Activated naive CD4-positive, alpha-beta T cell treated with anti-CD3 and anti-CD28 coated beads, Interleukin-2, amount 10 ng/mL, durations not matched to agents 7 days and 5 days (primary cell): Measurements from ENCODE around the gene FOXA1.
"Not testable (repeated sequence)": the region's sequence is repeated elsewhere in the genome, so short reads cannot be mapped to it uniquely, and the experiment has no call there.

Source experiments
- CTCF ChIA-PET: fragments of 350-600 bp; sonication (Branson Sonifier 250); formaldehyde crosslinking; loops from one replicate; lab custom pipeline; 2021; ENCODE audit warnings: antibody characterized with exemption; lab: Charles Lee
- DNase-seq: peaks from one replicate; pipeline ENCODE4 v3.0.0-alpha.2; 2020
- H3K27ac Mint-ChIP-seq: one replicate; pipeline ENCODE4 v1.8.0; 2021; ENCODE audit warnings: mild to moderate bottlenecking, moderate library complexity, mixed read lengths
- H3K27me3 Mint-ChIP-seq: one replicate; pipeline ENCODE4 v1.8.0; 2021; ENCODE audit warnings: mild to moderate bottlenecking, mixed read lengths
- H3K36me3 Mint-ChIP-seq: one replicate; pipeline ENCODE4 v1.8.0; 2021; ENCODE audit warnings: mixed read lengths
- H3K4me1 Mint-ChIP-seq: one replicate; pipeline ENCODE4 v1.8.0; 2021; ENCODE audit warnings: mixed read lengths
- H3K4me3 Mint-ChIP-seq: one replicate; pipeline ENCODE4 v1.8.0; 2021; ENCODE audit warnings: mild to moderate bottlenecking, moderate library complexity, mixed read lengths
- H3K9me3 Mint-ChIP-seq: one replicate; pipeline ENCODE4 v1.8.0; 2021; ENCODE audit warnings: mixed read lengths

Gene FOXA1

GRCh38 chr14:37566811-37567371 lies 28.2 kb downstream of the FOXA1 start:
- H3K27me3 Mint-ChIP-seq = no peaks in the 10 kb centered on the region
- no peak for DNase-seq
- no peaks in the 10 kb centered on the region for H3K9me3 Mint-ChIP-seq
- no peak overlapping the region for H3K27ac Mint-ChIP-seq
- CTCF ChIA-PET = no interaction called here
- H3K36me3 Mint-ChIP-seq = no peaks in the 10 kb centered on the region
- H3K4me3 Mint-ChIP-seq = no peak overlapping the region
- no peaks in the 10 kb centered on the region for H3K4me1 Mint-ChIP-seq

- no peak overlapping the region for H3K27ac Mint-ChIP-seq
- no peak overlapping the region for H3K4me3 Mint-ChIP-seq
- H3K27me3 Mint-ChIP-seq = no peaks in the 10 kb centered on the region
- H3K36me3 Mint-ChIP-seq = no peaks in the 10 kb centered on the region
- H3K4me1 Mint-ChIP-seq = no peaks in the 10 kb centered on the region
- no peaks in the 10 kb centered on the region for H3K9me3 Mint-ChIP-seq
- CTCF ChIA-PET = no interaction called here
- DNase-seq = no peak
These were observed 29.5 kb downstream of the FOXA1 start for GRCh38 chr14:37565550-37565949.

- no peaks in the 10 kb centered on the region for H3K4me1 Mint-ChIP-seq
- H3K4me3 Mint-ChIP-seq = no peak overlapping the region
- H3K9me3 Mint-ChIP-seq = no peaks in the 10 kb centered on the region
- H3K27ac Mint-ChIP-seq = no peak overlapping the region
- H3K27me3 Mint-ChIP-seq = no peaks in the 10 kb centered on the region
- no peak for DNase-seq
- no peaks in the 10 kb centered on the region for H3K36me3 Mint-ChIP-seq
- CTCF ChIA-PET = no interaction called here
These were observed 31.9 kb downstream of the FOXA1 start for GRCh38 chr14:37563189-37563588.

GRCh38 chr14:37559386-37559785 lies 35.7 kb downstream of the FOXA1 start:
- CTCF ChIA-PET = no interaction called here
- Mint-ChIP-seq H3K4me1 (no peaks in the 10 kb centered on the region), H3K27ac (no peak overlapping the region), H3K9me3 (peaks cover 4% of the 10 kb centered on the region), H3K36me3 (peaks cover 2% of the 10 kb centered on the region), H3K27me3 (no peaks in the 10 kb centered on the region), H3K4me3 (no peak overlapping the region)
- no peak for DNase-seq

GRCh38 chr14:37558740-37559139 lies 36.3 kb downstream of the FOXA1 start:
- no peak overlapping the region for H3K27ac Mint-ChIP-seq
- no peaks in the 10 kb centered on the region for H3K27me3 Mint-ChIP-seq
- peaks cover 8% of the 10 kb centered on the region for H3K9me3 Mint-ChIP-seq
- CTCF ChIA-PET = no interaction called here
- H3K4me3 Mint-ChIP-seq = no peak overlapping the region
- H3K4me1 Mint-ChIP-seq = no peaks in the 10 kb centered on the region
- DNase-seq = no peak
- H3K36me3 Mint-ChIP-seq = peaks cover 2% of the 10 kb centered on the region

- DNase-seq, H3K27ac Mint-ChIP-seq, H3K4me1 Mint-ChIP-seq, H3K4me3 Mint-ChIP-seq, H3K27me3 Mint-ChIP-seq, CTCF ChIA-PET, H3K36me3 Mint-ChIP-seq: not testable (repeated sequence)
- H3K9me3 Mint-ChIP-seq = peaks cover 12% of the 10 kb centered on the region
These were observed 39.5 kb downstream of the FOXA1 start for GRCh38 chr14:37555596-37555995.

- no peak overlapping the region for H3K27ac Mint-ChIP-seq
- H3K9me3 Mint-ChIP-seq = peaks cover 12% of the 10 kb centered on the region
- CTCF ChIA-PET = no interaction called here
- H3K36me3 Mint-ChIP-seq = peaks cover 2% of the 10 kb centered on the region
- no peak for DNase-seq
- no peak overlapping the region for H3K4me3 Mint-ChIP-seq
- H3K4me1 Mint-ChIP-seq = no peaks in the 10 kb centered on the region
- no peaks in the 10 kb centered on the region for H3K27me3 Mint-ChIP-seq
These were observed 41.0 kb downstream of the FOXA1 start for GRCh38 chr14:37553935-37554550.

- no peaks in the 10 kb centered on the region for H3K36me3 Mint-ChIP-seq
These were observed 43.9 kb downstream of the FOXA1 start for GRCh38 chr14:37551119-37551518.

GRCh38 chr14:37550511-37550910 lies 44.5 kb downstream of the FOXA1 start:
- no peak overlapping the region for H3K4me3 Mint-ChIP-seq
- no peaks in the 10 kb centered on the region for H3K36me3 Mint-ChIP-seq
- no peaks in the 10 kb centered on the region for H3K27me3 Mint-ChIP-seq
- CTCF ChIA-PET = no interaction called here
- peaks cover 8% of the 10 kb centered on the region for H3K9me3 Mint-ChIP-seq
- DNase-seq = no peak
- no peaks in the 10 kb centered on the region for H3K4me1 Mint-ChIP-seq
- H3K27ac Mint-ChIP-seq = no peak overlapping the region

More at GRCh38 chr14:37551119-37551518, 43.9 kb downstream of the FOXA1 start:
- CTCF ChIA-PET = no interaction called here
- Mint-ChIP-seq H3K9me3 (peaks cover 8% of the 10 kb centered on the region), H3K4me1 (no peaks in the 10 kb centered on the region), H3K27ac (no peak overlapping the region), H3K4me3 (no peak overlapping the region), H3K27me3 (no peaks in the 10 kb centered on the region)
- no peak for DNase-seq

GRCh38 chr14:37546621-37547447 lies 48.2 kb downstream of the FOXA1 start:
- Mint-ChIP-seq H3K27me3 (no peaks in the 10 kb centered on the region), H3K9me3 (no peaks in the 10 kb centered on the region), H3K27ac (no peak overlapping the region), H3K4me1 (no peaks in the 10 kb centered on the region), H3K4me3 (no peak overlapping the region), H3K36me3 (no peaks in the 10 kb centered on the region)
- DNase-seq = no peak
- CTCF ChIA-PET = no interaction called here

- H3K9me3 Mint-ChIP-seq = no peaks in the 10 kb centered on the region
- H3K36me3 Mint-ChIP-seq = no peaks in the 10 kb centered on the region
- H3K4me3 Mint-ChIP-seq = no peak overlapping the region
- H3K27ac Mint-ChIP-seq = no peak overlapping the region
- no peaks in the 10 kb centered on the region for H3K27me3 Mint-ChIP-seq
- no peaks in the 10 kb centered on the region for H3K4me1 Mint-ChIP-seq
- DNase-seq = no peak
- CTCF ChIA-PET = no interaction called here
These were observed 49.9 kb downstream of the FOXA1 start for GRCh38 chr14:37545174-37545573.

- CTCF ChIA-PET = no interaction called here
- H3K27me3 Mint-ChIP-seq = no peaks in the 10 kb centered on the region
- no peak overlapping the region for H3K27ac Mint-ChIP-seq
- H3K36me3 Mint-ChIP-seq = no peaks in the 10 kb centered on the region
- H3K4me3 Mint-ChIP-seq = no peak overlapping the region
- H3K9me3 Mint-ChIP-seq = peaks cover under 1% of the 10 kb centered on the region
- DNase-seq = no peak
- no peaks in the 10 kb centered on the region for H3K4me1 Mint-ChIP-seq
These were observed 50.6 kb downstream of the FOXA1 start for GRCh38 chr14:37544407-37544806.

GRCh38 chr14:37539992-37540391 lies 55.1 kb downstream of the FOXA1 start:
- Mint-ChIP-seq H3K27me3 (no peaks in the 10 kb centered on the region), H3K4me1 (no peaks in the 10 kb centered on the region), H3K36me3 (no peaks in the 10 kb centered on the region), H3K9me3 (peaks cover 3% of the 10 kb centered on the region), H3K4me3 (no peak overlapping the region), H3K27ac (no peak overlapping the region)
- DNase-seq = no peak
- CTCF ChIA-PET = no interaction called here
